Nephron progenitor cell (in vitro differentiated cells): ENCODE data around the gene DYNC1I2.

Experiments
- DNase-seq: peaks from one replicate; pipeline ENCODE4 v3.0.0; 2021
- H3K27ac Mint-ChIP-seq: 2 replicates; pipeline ENCODE4 v1.8.0; 2021; ENCODE audit warnings: mild to moderate bottlenecking, moderate library complexity, mixed read lengths
- H3K27me3 Mint-ChIP-seq: 2 replicates; pipeline ENCODE4 v1.8.0; 2021; ENCODE audit warnings: mild to moderate bottlenecking, low read depth, mixed read lengths; ENCODE audit not compliant: poor library complexity
- H3K36me3 Mint-ChIP-seq: 2 replicates; pipeline ENCODE4 v1.8.0; 2021; ENCODE audit warnings: low read depth, mixed read lengths
- H3K4me1 Mint-ChIP-seq: 2 replicates; pipeline ENCODE4 v1.8.0; 2021; ENCODE audit warnings: mixed read lengths
- H3K4me3 Mint-ChIP-seq: 2 replicates; pipeline ENCODE4 v1.8.0; 2021; ENCODE audit warnings: mild to moderate bottlenecking, moderate library complexity, mixed read lengths
- H3K9me3 Mint-ChIP-seq: 2 replicates; pipeline ENCODE4 v1.8.0; 2021; ENCODE audit warnings: mild to moderate bottlenecking, moderate library complexity, mixed read lengths
- CTCF ChIP-seq: fragments of 200-600 bp; sonication (generic); IDR thresholded peaks from 2 replicates; pipeline ENCODE4 v1.5.0; 2021; ENCODE audit warnings: antibody characterized with exemption

DYNC1I2 gene

DNA sequence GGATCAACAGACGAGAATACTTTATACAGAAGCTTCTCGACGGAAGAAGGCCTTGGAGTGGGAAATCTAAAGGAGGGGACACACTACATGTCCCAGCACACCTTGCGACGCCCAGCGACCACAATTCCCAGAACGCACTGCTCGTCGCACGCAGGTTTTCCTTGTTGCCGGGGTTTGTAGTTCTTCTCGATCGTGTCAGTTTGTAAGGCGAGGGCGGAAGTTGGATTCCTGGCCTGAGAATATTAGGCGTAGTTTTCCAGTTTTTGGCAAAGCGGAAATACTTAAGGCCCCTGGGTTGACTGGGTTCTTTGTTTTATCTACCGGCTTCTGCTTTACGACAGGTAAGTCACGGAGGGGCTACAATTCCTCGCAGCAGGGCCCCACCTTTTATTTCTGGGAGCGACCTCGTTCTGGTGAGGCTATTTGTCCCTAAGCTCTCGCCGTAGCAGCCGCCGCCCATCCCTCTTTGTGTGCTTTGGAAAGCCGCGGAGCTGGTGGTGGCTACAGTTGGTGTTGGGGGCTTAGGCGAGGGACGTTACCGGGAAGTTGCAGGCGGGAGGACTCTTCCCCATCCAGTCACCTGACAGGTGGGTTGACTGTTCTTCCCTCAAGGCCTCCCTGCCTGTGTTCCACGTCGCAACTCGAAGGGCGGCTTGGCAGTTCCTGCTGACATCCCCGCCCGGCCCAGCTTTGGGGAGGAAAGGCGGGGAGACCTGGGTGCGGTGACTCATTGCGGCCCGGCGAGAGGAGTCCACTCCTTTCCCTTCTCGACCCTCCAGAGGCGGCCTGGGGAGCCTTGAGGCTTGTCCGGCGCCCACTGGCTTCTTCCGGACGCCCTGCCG, at the start of gene DYNC1I2:
Gene DYNC1I2, plus strand, starts transcription at position 183 of the 842 bp plus-strand sequence. CDS start 2,687 bp downstream, outside the sequence.
- H3K27ac Mint-ChIP-seq: peak within 1 kb of the TSS; percentile 97
- peaks cover 19% of the 10 kb centered on the region for H3K4me1 Mint-ChIP-seq
- peaks cover 28% of the 10 kb centered on the region for H3K36me3 Mint-ChIP-seq
- peak; percentile 75 for DNase-seq
- peak within 1 kb of the TSS; percentile 99 for H3K4me3 Mint-ChIP-seq
- H3K9me3 Mint-ChIP-seq: no peaks in the 10 kb centered on the region
- TF ChIP-seq CTCF: no peak
- H3K27me3 Mint-ChIP-seq: peaks cover 3% of the 10 kb centered on the region

DNA sequence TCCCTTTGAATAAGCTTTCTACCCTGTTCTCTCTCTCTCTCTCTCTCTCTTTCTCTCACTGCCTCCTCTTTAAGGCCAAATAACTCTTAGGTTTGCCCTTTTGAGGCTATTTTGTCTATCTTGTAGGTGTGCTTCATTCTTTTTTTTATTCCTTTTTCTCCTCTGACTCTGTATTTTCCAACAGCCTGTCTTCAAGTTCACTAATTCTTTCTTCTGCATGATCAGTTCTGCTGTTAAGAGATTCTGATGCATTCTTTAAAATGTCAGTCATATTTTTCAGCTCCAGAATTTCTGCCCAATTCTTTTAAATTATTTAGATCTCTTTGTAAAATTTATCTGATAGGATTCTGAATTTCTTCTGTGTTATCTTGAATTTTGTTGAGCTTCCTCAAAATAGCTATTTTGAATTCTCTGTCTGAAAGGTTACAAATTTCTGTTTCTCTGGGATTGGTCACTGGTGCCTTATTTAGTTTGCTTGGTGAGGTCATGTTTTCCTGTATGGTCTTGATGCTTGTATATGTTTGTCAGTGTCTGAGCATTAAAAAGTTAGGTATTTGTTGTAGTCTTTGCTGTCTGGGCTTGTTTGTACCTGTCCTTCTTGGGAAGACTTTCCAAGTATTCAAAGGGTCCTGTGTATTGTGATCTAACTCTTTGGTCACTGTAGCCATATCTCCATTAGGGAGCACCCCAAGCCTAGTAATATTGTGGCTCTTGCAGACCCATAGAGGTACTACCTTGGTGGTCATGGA, 35.4 kb upstream of the DYNC1I2 start:
- H3K9me3 Mint-ChIP-seq: peaks cover 54% of the 10 kb centered on the region
- H3K27ac Mint-ChIP-seq: no peak overlapping the region
- no peak overlapping the region for H3K4me3 Mint-ChIP-seq
- H3K36me3 Mint-ChIP-seq: no peaks in the 10 kb centered on the region
- H3K4me1 Mint-ChIP-seq: no peaks in the 10 kb centered on the region
- TF ChIP-seq CTCF: no peak
- H3K27me3 Mint-ChIP-seq: peaks cover 18% of the 10 kb centered on the region
- no peak for DNase-seq

GRCh38 chr2:171652416-171652785, 34.9 kb upstream of the DYNC1I2 start:
- Mint-ChIP-seq H3K36me3 (no peaks in the 10 kb centered on the region), H3K4me3 (no peak overlapping the region), H3K27ac (no peak overlapping the region), H3K27me3 (peaks cover 21% of the 10 kb centered on the region), H3K9me3 (peaks cover 50% of the 10 kb centered on the region), H3K4me1 (no peaks in the 10 kb centered on the region)
- no peak for TF ChIP-seq CTCF
- no peak for DNase-seq

GRCh38 chr2:171655586-171655985, 31.7 kb upstream of the DYNC1I2 start:
- peaks cover 24% of the 10 kb centered on the region for H3K27me3 Mint-ChIP-seq
- H3K27ac Mint-ChIP-seq: no peak overlapping the region
- H3K4me3 Mint-ChIP-seq: no peak overlapping the region
- no peak for TF ChIP-seq CTCF
- peaks cover 24% of the 10 kb centered on the region for H3K9me3 Mint-ChIP-seq
- no peak for DNase-seq
- H3K4me1 Mint-ChIP-seq: no peaks in the 10 kb centered on the region
- no peaks in the 10 kb centered on the region for H3K36me3 Mint-ChIP-seq

DNA sequence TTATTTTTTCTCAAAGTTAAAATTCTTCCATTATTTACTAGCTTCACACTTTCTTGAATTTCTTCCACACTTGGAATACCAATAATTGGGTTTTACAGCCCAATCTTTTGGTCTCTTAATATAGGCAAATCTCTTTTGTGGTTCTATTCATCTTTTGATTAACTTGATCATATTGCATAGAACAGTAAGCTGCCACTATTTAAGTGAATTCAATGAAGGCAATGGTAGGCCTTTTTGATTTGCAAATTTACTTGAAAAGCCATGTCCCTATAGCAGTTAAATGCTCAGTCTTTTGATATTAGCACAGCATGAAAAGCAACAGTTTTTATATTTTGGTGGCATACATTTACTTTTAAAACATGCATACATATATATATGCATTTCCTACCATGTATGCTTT, 20.2 kb upstream of the DYNC1I2 start:
- Mint-ChIP-seq H3K4me1 (no peaks in the 10 kb centered on the region), H3K4me3 (no peak overlapping the region), H3K27ac (no peak overlapping the region), H3K36me3 (no peaks in the 10 kb centered on the region), H3K27me3 (peaks cover 9% of the 10 kb centered on the region), H3K9me3 (no peaks in the 10 kb centered on the region)
- no peak for DNase-seq
- TF ChIP-seq CTCF: no peak
